IPS DF 4.7 (cell line): ENCODE data around the gene TRAM2.

Experiments
- DNase-seq: peaks from one replicate; pipeline ENCODE4 v3.0.0-alpha.2; 2013; ENCODE audit warnings: low spot score; ENCODE audit errors: extremely low read depth

Gene TRAM2

DNA sequence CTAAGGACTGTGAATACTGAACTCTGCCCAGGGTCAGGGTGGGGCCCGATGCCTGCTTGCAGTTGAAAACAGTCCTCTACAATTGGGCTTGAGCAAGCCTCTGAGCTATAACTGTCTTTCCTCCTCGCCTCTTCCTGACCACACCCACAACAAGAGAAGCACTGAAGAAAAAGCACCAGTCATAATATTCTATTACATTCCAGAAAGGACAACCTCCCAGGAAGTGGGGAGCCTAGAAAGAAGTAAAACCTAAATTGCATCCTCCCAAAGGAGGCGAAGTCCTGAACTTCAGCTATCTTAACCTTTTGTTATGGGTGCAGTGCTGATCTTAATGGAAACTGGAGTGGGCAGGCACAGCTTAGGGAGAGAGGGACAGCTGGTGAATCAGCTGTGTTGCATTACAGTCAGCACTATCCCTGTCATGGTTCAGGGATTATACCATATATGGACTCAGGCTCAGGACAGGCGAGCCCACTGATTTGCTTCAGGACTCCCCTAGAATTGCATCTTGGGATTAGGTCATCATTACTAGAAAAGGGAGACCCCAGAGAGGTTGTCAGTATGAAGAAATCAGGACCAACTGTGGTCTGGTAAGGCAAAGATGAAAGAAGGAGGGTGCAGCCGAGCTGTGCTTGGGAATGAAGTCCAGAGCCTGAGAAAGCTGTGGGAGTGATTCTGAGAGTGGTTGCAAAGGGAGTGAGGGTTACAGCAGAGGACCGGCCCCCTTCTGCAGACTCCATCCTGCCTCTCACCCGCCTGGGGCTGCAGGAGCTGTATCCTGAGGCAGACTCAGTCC lies 18.3 kb upstream of the TRAM2 start:
- DNase-seq: no peak

DNA sequence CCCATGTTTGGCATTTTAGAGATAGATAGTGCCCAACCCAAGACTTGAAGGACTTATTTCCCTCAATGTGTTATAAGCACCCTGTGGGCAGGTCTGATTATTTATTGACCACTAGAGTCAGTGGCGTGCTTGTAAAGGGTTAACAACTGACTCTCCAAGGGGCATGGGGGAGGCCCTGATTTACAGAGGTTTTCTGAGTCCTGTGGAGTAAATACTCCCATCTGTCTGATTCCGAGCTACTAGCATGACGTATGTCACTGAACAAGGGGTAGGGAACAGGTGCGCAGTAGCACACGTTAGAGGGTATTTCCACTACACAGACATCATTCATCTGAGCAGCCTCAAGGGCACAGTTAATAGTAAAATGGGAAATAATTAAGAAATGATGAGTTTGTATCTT lies 17.4 kb upstream of the TRAM2 start:
- DNase-seq: no peak

DNA sequence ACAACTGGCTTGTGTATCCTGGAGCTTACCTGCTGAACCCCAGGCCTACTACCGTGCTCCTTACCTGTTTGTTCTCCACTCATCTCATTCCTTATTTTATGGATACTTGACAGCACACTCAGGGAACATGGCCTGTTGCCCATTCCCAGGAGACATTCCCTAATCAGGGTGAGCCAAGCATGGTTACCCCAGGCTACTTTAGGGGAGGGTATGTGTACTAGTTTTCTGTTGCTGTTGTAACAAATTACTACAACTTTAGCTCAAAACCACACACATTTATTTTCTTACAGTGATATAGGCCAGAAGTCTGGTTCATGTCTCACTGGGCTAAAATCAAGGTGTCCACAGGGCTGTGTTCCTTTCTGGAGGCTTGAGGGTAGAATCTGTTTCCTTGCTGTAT lies 15.0 kb upstream of the TRAM2 start:
- no peak for DNase-seq

DNA sequence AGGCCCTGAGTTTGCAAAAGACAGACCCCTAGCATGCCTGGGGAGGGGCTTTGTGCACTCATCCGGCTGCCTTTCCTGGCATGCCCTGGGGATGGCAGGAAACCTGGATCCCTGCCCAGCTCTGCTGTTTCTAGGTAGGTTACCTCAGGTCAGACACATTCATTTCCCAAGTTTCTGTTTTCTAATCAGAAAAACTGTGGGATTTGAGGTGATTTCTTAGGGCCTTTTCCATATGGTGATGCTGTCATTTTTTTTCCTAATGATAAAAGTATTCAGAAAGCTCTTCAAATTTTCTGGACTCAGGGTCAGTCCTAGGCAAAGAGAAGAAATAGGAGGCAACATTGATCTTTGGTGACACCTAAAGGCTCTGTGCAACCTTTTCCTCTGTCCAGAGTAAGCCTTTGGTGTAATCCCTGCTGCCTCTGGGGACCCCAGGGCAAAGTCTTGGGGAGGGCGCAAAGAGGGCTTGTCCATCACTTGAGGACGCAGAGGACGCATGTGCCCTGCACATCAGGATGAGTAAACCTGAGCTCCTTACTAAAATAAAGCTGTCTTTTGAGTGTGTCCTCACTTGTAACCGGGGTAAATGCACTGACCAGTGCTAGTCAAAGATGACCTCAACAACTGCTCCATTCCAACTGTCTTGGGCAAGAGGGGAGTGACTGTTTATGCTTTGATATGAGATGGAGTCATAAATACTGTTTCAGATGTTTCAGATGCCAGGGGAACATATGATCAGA lies 13.5 kb upstream of the TRAM2 start:
- DNase-seq: no peak

DNA sequence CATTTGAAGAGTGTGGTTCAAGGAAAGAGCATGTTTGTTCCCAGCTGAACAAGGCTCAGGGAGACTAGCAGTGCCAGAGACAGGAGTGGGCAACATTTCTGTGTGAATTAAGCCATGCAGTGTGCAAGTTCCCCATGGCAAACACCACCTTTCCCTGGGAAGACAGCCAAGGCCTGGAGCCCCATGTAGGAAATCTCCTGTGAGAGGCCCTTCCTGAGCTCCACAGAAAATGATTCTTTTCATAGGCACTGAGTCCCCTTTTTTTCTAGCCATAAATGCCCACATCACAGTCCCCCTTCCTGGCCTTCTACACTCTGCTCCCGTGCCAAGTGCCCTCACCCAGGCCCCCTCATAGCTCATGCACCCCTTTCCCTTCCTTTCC lies 11.8 kb upstream of the TRAM2 start:
- DNase-seq: no peak

DNA sequence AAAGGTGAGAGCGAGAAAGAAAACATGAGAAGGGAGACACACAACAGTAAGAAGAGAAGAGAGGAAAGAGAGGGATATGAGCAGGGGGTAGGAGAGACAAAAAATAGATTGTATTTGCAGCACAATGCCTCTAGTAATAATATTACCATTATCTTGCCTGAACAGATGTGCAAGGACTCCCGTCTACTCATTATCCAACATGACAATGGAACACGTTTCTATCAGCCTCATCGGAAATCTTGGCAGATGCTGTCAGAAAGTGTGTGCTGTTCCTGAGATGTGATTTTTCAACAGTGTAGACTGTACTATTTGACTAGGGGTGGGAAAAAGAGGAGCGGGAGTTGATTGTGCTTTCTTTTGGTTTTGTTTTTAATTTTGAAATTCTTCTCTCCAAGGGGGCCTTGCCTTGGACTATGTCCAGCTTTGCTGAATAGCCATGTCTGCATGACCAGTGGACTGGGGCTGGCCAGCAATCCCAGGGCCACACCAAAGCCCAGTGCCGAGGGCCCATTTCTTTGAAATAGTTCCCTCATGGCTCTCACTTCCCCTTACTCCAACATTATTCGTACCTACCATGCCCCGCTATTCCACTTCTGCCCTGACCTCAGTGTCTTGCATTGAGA lies 11.3 kb upstream of the TRAM2 start:
- DNase-seq: no peak

DNA sequence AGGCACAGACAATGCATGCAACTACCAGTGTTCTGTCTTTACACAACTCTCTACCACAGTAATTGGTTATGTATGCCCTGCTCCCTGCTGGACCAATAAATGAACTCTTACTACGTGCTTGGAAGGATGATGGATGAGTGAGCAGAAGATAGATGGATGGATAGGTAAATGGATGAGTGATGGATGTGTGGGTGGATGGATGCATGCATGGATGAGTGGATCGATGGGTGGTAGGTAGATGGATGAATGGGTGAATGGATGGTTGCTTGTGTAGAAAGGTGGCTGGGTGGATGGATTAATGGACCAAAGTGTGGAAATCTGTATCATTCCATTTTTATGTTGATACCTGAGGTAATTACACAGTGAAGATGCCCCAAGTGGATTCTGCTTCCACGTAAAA lies 10.1 kb upstream of the TRAM2 start:
- DNase-seq: no peak

DNA sequence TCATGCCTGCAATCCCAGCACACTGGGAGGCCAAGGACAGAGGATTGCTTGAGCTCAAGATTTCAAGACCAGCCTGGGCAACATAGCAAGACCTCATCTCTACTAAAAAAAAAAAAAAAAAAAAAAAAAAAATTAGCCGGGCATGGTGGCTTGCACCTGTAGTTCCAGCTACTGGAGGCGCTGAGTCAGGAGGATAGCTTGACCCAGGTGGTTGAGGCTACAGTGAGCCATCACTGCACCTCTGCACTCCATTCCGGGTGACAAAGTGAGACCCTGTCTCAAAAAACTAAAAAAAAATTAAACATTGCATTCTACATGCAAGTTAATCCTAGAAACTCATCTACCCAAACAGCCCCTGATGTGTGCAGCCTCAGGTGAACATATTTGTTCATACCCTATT lies 7.3 kb upstream of the TRAM2 start:
- DNase-seq: no peak

DNA sequence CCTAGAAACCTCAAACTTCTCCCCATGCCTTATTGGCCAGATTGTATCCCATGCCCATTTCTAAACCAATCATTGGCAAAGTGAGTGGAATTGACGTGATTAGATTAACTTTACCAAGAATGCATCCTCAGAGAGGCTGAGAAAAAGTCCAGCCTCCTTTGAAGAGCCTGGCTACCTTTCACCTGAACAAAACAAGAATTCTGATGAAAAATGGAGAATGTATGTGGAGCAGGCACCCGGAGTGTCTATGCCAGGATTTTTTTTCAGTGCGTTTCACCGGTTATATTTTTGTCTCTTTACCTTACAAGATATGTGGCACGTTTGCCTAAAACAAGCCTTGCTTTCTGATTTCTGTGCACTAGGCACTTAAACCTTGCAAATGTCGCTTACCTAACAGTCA lies 6.1 kb upstream of the TRAM2 start:
- DNase-seq: no peak

DNA sequence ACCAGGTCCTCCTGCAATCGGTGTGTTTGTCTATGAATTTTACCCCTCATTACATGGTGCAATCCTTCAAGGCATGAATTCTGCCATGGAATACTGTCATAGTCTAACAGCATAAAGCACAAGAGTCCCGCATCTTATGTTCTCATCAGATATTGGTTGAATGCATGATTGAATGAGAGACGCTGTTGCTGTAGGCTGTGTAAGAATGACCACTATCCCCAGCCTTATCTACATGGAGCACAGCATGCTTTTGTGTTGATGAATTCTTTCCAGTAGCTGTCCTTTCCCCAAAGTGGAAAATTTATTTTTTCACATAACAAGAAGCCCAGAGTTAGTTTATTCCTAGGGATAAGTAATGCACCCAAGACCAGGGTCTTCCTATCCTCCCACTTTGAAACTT lies 5.6 kb upstream of the TRAM2 start:
- no peak for DNase-seq

DNA sequence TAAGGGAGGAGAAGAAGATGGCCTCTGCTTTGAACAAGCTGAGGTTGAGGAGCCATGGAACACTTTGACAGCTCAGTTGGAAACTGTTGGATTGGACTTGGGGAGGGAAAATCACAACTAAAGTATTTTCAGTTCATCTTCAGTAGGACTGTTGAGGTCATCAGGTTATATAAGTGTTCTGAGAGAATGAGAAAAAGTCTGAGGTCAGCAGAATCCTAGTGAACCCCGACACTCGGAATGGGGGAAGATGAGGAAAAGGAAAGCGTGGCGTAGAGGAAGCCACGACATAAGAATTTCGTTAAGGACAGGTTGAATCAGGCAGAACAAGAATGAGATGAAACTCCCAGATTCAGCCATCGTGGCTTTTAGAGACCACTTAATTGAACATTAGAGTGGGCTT lies 4.0 kb upstream of the TRAM2 start:
- DNase-seq: no peak

DNA sequence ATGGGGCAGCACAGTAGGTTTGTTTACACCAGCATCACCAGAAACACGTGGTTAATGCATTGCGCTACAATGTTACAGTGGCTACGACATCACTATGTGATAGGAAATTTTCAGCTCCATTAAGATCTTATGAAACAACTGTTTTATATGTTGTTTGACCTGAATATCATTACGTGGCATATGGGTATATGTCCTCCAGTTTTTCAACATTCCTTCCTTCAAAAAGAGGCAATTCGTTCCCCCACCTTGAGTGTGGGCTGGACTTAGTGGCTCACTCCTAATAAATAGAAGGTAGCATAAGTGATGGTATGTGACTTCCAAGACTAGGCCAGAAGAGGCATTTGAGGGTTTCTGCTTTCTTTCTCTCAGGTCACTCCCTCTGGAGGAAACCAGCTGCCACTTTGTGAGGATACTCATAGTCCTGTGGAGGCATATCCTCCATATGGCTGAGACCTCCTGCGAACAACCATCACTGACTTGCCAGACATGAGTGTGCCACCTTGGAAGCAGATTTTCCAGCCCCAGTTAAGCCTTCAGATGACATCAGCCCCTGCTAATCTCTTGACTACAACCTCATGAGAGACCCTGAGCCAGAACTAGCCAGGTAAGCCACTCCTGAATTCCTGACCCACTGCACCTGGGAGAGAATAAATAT lies 2.3 kb upstream of the TRAM2 start:
- no peak for DNase-seq

DNA sequence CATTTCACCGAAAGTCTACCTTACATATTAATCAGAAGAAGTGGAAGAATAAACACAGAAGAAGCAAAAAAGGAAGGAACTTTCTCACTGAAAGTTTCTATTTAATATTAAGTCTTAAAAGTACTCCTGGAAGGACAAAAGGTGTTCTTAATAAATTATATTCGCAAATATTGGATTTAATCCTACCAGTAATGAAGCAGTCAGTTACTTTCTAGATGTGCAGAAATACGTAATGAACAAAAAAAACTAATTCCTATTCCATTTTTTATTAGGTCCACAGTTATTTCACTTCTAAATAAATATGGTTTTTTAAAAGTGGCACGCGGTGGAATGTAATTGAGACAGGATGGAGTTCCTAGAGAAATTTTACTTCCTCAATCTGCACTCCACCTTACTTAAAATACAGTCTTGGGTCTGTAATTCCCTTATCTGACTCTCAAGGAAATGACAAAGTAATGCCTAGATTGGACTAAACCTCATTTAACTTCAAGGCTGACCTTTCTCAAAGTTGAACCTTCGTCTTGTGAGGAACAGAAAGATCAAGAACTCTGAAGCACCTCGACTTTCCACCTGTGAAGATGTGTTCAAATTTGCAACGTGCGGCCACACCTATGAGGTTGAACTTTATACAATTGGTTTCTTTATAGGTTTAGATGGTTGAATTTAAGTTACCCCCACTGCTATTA lies 1.1 kb upstream of the TRAM2 start:
- DNase-seq: no peak

DNA sequence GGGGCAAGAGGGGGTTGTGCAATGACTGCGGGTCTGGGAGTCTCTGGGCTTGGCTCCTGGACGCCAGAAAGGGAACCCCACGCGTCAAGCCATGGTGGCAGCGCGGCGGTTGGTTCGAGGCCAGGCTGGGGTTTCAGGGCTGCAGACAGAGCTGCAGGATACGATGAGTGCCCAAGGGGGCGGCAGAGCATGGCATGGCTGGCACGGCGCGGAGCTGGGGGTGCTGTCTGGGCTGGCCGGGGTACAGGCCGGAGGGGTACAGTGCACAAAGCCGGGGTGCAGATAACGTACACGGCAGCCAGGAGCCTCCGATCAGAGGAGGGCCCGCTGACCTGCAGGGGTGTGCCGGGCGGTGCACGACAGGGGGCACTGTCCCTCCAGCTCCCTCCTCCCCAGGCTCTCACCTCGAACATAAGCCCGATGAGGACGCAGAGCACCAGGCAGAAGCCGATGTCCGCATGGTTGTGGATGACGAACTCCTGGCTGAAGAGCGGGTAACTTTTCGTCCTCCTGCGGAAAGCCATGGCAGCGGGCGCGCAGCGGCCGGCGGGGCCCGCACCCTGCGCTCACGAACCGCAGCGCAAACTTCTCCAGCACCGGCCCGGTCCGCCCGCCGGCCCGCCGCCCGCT lies 353 bp downstream of the TRAM2 start:
- no peak for DNase-seq

DNA sequence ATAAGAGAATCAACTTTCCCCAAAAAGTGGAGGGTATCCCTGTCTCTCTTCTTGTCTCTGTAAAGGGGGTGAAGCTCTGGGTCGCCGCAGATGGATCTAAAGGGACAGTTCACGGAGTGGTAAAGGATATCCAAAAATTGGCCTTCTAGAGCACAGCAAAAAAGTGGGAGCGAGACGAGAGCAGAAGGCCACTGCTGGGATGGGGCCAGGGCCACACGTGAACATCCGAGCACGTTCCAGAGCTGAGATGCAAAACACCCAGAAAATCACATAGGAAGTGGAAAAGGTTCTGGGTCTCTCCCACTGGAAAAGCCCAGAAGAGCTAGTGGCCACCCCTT lies 837 bp downstream of the TRAM2 start:
- no peak for DNase-seq

DNA sequence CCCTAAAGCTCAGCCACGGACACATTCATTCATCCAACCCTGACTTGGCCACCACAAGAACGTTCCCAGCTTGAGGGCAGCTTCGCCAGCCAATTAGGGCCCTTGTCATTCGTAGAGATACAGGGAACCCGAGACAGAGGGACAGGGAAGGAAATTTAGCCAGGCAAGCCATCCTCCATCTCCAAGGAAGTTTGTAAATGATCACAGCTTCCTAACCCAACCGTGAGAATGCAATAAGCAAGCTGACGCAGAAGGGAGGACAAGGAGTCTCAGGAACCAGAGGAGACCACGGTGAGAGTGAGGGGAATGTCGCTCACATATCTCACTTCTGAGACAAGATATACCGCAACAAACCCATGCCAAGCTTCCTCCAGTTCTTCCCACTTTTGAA lies 1.4 kb downstream of the TRAM2 start:
- no peak for DNase-seq

DNA sequence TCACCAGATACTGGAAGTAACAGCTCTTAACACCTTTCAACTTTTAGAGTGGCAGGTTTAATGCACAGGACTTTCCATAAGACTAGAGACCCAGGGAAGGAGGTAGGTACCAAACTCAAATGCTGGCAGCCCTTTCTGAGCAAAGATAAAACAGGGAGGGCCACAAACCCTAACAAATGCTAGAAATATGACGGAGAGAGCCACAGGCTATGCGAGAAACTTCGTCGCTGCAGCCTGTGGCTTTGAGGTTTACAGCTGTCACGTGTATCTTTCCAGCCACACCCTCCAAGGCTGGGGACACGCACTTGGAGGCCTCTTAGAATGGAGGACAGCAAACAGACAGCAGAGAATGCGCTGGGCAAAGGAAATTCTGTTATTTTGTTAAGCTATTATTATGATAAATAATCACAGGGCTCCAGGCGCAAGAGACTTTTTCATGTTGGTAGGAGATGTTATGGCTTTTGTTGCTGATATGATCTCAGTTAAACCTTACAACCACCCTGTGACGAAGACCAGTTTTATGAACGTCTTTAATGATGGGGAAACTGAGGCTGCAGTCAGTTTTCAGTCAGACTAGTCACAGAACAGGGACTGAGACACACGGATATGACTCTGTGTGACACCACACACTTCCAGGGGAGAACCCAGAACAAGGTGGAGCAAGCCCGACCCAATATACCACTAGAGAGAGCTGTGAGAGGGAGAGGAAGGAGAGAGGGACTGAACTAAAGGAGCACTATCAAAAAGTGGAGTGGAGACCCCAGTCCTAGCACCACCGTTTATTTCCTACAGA lies 2.0 kb downstream of the TRAM2 start:
- no peak for DNase-seq

DNA sequence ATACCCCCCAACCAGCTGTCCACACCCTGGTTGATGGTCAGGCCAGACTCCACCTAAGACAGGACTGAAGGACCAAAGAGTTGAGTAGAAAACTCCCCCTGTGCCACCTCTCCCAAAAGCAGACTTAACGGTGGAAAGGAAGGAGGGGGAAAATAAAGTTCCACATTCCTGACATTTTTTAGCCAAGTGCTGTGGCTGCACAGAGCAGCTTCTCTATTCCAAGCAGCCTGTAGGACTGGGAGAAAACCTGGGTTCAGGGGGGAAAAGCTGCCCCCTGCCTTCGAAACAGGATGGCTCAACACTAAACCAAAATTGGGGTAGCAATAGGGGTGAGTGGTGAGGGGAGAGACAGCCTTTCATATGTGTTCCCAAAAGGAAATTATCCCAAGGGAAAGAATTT lies 3.6 kb downstream of the TRAM2 start:
- DNase-seq: no peak

DNA sequence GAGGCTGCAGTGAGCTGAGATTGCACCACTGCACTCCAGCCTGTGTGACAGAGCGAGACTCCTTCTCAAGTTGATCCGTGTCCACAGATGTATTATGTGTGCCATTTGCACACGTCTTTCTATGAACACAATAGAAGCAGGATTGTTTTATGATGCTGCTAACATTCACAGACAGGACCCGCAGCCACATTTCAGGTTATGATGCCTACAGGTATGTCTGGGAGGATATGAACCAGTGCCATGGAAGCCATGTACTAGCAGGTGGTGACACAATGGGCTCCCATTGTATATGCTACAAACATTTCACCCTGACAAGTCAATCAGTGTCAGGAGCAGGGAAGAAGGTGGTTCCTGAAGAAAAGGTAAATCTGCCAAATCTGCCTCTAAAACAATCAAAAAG lies 4.3 kb downstream of the TRAM2 start:
- DNase-seq: no peak

DNA sequence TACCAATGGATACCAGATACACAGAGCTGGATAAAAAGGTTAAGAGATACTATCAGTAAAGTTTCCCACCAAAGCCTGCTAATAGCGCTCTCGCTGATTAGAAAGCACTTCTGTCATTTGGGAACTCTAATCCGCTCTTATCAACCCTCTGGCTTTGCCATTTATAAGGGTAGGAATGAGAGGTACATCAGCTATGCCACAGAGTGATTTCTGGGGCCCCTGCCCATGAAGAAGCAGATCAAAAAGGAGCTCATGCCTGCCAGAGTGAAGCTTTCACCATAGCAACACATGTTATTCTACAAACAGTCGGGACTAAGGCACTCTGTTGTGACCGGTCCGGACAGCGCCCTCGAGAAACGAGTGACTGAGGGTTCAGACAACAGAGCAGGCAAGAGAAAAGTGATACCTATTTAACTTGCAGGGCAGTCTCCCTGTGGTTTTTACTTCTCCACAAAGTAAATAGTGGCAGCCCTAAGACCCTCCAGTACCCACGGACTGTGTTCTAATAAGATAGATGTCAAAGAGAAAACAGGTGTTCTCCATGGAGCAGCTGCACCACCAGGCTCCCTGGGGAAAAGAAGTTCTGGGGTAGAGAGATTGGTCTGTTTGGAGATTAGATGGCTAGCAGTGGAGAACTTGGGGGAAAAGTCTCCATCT lies 5.6 kb downstream of the TRAM2 start:
- no peak for DNase-seq
